GM21723 (cell line): ENCODE measurements around the gene ADGRL2.

ENCODE experiments used
- ATAC-seq: cut with Tn5 transposase; IDR thresholded peaks from one replicate; pipeline ENCODE4 v1.9.1; 2021; ENCODE audit warnings: mild to moderate bottlenecking, moderate library complexity; ENCODE audit not compliant: unreplicated experiment

ADGRL2 gene

GRCh38 chr1:81894867-81895266, 94.1 kb downstream of the ADGRL2 start:
- no peak for ATAC-seq

- no peak for ATAC-seq
Observed at GRCh38 chr1:81899214-81899821, 98.6 kb downstream of the ADGRL2 start.

GRCh38 chr1:81907575-81907974, 106.8 kb downstream of the ADGRL2 start:
- ATAC-seq: no peak

GRCh38 chr1:81912383-81912782, 111.6 kb downstream of the ADGRL2 start:
- no peak for ATAC-seq

- ATAC-seq: no peak
Observed at GRCh38 chr1:81915937-81916336, 115.2 kb downstream of the ADGRL2 start.

GRCh38 chr1:81920245-81920740, 119.6 kb downstream of the ADGRL2 start:
- no peak for ATAC-seq

- no peak for ATAC-seq
Observed at GRCh38 chr1:81920886-81921285, 120.2 kb downstream of the ADGRL2 start.

GRCh38 chr1:81921344-81921743, 120.6 kb downstream of the ADGRL2 start:
- ATAC-seq: no peak

GRCh38 chr1:81921851-81922462, 121.2 kb downstream of the ADGRL2 start:
- no peak for ATAC-seq

- no peak for ATAC-seq
Observed at GRCh38 chr1:81922955-81923354, 122.2 kb downstream of the ADGRL2 start.

GRCh38 chr1:81929106-81929505, 128.4 kb downstream of the ADGRL2 start:
- ATAC-seq: no peak

- no peak for ATAC-seq
Observed at GRCh38 chr1:81936853-81937252, 136.1 kb downstream of the ADGRL2 start.

- ATAC-seq: no peak
Observed at GRCh38 chr1:81937791-81938450, 137.2 kb downstream of the ADGRL2 start.

GRCh38 chr1:81948495-81948894, 147.8 kb downstream of the ADGRL2 start:
- ATAC-seq: no peak

GRCh38 chr1:81949421-81949820, 148.7 kb downstream of the ADGRL2 start:
- no peak for ATAC-seq

GRCh38 chr1:81950037-81950436, 149.3 kb downstream of the ADGRL2 start:
- ATAC-seq: no peak

- no peak for ATAC-seq
Observed at GRCh38 chr1:81950591-81951244, 150.0 kb downstream of the ADGRL2 start.

GRCh38 chr1:81954534-81955020, 153.8 kb downstream of the ADGRL2 start:
- ATAC-seq: no peak

- no peak for ATAC-seq
Observed at GRCh38 chr1:81967951-81968350, 167.2 kb downstream of the ADGRL2 start.

GRCh38 chr1:81970416-81970815, 169.7 kb downstream of the ADGRL2 start:
- ATAC-seq: no peak

GRCh38 chr1:81974222-81974841, 173.6 kb downstream of the ADGRL2 start:
- ATAC-seq: no peak
